Spleen (tissue), 7 donors: ENCODE measurements around the gene GABRG3.

Experiments used
- POLR2AphosphoS5 ChIP-seq, 3 donors: sonication (generic); formaldehyde crosslinking; IDR thresholded peaks; one replicate each; pipeline ENCODE4 v1.5.1; 2017; ENCODE audit warnings: antibody characterized with exemption in 3 of 3
- TF ChIP-seq, protein P1 (sequence below), 11 experiments: fragments of 200-600 bp in 7 of 11; fragments of 450-650 bp in 4 of 11; sonication (generic) in 4 of 11; IDR thresholded peaks in 8 of 11; conservative IDR thresholded peaks in 3 of 11; 1 replicate in 7 of 11; 2 replicates in 4 of 11; pipeline versions ENCODE4 v1.4.0 to v1.8.0; 2016 to 2021; ENCODE audit warnings: antibody characterized with exemption in 11 of 11, inconsistent platforms in 4 of 11, mild to moderate bottlenecking in 1 of 11
- donor health status: DM: no; HTN: no; CAD: no; lungs with moderate emphysema.
- donor health status: DM: no; HTN: no; CAD: no.
- donor health status: DM: no; HTN: no; CAD: no.

DNA sequence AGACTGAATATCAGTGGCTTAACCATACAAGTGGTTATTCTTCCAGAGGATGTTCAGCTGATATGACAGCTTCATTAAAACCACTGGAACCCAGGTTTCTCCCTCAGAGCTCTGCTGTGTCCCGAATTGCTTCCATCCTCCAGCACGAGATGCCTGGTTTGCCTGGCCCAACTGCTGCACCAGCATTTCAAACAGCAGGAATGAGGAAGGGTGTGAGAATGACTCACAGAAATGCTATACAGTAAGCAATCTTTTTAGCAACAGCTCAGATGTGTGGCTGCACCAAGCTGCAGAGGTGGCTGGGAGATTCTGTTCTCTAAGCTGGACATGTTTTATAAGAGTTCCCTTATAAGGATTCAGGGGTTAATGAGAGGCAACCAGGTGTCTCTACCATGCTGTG lies 271.0 kb downstream of the GABRG3 start:
- TF ChIP-seq, protein P1, sequence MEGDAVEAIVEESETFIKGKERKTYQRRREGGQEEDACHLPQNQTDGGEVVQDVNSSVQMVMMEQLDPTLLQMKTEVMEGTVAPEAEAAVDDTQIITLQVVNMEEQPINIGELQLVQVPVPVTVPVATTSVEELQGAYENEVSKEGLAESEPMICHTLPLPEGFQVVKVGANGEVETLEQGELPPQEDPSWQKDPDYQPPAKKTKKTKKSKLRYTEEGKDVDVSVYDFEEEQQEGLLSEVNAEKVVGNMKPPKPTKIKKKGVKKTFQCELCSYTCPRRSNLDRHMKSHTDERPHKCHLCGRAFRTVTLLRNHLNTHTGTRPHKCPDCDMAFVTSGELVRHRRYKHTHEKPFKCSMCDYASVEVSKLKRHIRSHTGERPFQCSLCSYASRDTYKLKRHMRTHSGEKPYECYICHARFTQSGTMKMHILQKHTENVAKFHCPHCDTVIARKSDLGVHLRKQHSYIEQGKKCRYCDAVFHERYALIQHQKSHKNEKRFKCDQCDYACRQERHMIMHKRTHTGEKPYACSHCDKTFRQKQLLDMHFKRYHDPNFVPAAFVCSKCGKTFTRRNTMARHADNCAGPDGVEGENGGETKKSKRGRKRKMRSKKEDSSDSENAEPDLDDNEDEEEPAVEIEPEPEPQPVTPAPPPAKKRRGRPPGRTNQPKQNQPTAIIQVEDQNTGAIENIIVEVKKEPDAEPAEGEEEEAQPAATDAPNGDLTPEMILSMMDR (IDR thresholded peaks at IDR 0.05 in 8 of 11, conservative IDR thresholded peaks at IDR 0.05 in 3 of 11) = no peak
- no peak for TF ChIP-seq POLR2AphosphoS5 (IDR thresholded peaks at IDR 0.05)
